ENCODE results near the gene CECR2.
"Not testable (repeated sequence)": the region's sequence is repeated elsewhere in the genome, so short reads cannot be mapped to it uniquely, and the experiment has no call there.

The CECR2 gene

DNA sequence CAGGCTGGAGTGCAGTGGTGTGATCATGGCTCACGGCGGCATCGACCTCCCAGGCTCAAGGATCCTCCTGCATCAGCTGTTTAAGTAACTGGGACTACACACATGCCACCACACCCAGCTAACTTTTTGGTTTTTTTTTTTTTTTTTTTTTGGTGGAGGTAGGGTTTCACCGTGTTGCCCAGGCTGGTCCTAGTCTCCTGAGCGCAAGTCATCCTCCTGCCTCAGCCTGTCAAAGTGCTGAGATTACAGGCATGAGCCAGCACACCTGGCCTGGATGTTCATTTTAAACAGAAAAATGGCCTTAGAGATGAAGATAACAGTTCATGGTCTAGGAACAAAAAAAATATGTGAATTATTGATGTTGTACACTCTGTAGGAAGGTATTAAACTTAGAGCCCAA is 180.4 kb downstream of the CECR2 start:
- peaks cover 64% of the 10 kb centered on the region for H3K36me3 ChIP-seq (ENCODE audit: insufficient read depth, insufficient read length, low read length)
- TF ChIP-seq ZNF274 (IDR thresholded peaks at IDR 0.05; ENCODE audit: low read depth, low read length) (no peak), SUZ12 (IDR thresholded peaks at IDR 0.05; ENCODE audit: extremely low read depth, insufficient read depth, insufficient read length) (no peak), YY1 (IDR thresholded peaks at IDR 0.05; ENCODE audit: insufficient read depth, insufficient read length) (no peak)
- no peak overlapping the region for H3K4me3 ChIP-seq (ENCODE audit: insufficient read length, low read depth)
- H3K9ac ChIP-seq (ENCODE audit: insufficient read length, low read depth), result no peak overlapping the region
- no peak for DNase-seq (ENCODE audit: low read depth, low spot score)
- no peaks in the 10 kb centered on the region for H3K4me1 ChIP-seq (ENCODE audit: insufficient read depth, insufficient read length)
- no peaks in the 10 kb centered on the region for H3K27me3 ChIP-seq (ENCODE audit: insufficient read depth, insufficient read length)
- H3K9me3 ChIP-seq (ENCODE audit: insufficient read depth, low read length), result no peaks in the 10 kb centered on the region

DNA sequence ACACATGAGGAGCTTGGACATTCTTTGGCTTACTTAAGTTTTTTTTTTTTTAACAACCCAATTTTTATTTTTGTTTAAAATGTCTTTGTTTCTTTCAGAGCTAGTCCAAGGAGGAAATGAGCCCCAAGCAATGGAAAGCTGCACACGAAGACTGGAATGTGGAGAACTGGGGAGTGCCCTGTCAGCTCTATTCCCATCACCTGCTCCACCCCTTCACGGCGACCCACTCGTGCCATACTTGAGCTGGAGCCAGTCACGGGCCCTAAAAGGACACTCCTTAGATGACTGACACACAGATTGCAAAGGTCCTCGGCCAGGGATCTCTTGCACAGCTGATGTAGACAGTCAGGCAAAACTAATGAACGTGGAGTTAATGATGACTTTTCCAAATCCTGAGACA is 183.5 kb downstream of the CECR2 start:
- H3K4me3 ChIP-seq (ENCODE audit: insufficient read length, low read depth), result no peak overlapping the region
- TF ChIP-seq ZNF274 (IDR thresholded peaks at IDR 0.05; ENCODE audit: low read depth, low read length) (no peak), YY1 (IDR thresholded peaks at IDR 0.05; ENCODE audit: insufficient read depth, insufficient read length) (no peak), SUZ12 (IDR thresholded peaks at IDR 0.05; ENCODE audit: extremely low read depth, insufficient read depth, insufficient read length) (no peak)
- no peaks in the 10 kb centered on the region for H3K9me3 ChIP-seq (ENCODE audit: insufficient read depth, low read length)
- no peak for DNase-seq (ENCODE audit: low read depth, low spot score)
- no peak overlapping the region for H3K9ac ChIP-seq (ENCODE audit: insufficient read length, low read depth)
- no peaks in the 10 kb centered on the region for H3K27me3 ChIP-seq (ENCODE audit: insufficient read depth, insufficient read length)
- no peaks in the 10 kb centered on the region for H3K4me1 ChIP-seq (ENCODE audit: insufficient read depth, insufficient read length)
- H3K36me3 ChIP-seq (ENCODE audit: insufficient read depth, insufficient read length, low read length), result peaks cover 76% of the 10 kb centered on the region

DNA sequence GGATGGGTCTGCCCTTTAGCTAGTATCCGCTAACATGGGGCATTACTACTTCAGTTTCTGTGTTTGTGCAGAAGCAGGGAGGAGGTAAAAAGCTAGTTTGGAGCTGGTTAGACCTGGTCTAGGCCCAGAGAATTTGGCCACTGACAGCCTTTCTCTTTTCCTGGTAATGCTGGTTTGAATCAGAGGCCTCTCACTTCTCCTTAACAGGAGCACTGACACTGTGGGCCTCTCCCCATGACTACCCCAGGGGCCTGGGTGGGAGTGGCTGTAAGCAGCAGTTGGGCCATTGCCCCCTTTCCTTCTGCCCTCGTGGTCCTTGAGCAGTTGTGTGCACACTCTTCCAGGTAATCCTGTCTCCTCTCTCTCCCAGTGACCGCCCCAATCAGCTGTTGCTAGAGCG is 185.6 kb downstream of the CECR2 start:
- Histone ChIP-seq H3K9ac (ENCODE audit: insufficient read length, low read depth) (no peak overlapping the region), H3K36me3 (ENCODE audit: insufficient read depth, insufficient read length, low read length) (peaks cover 60% of the 10 kb centered on the region), H3K4me3 (ENCODE audit: insufficient read length, low read depth) (no peak overlapping the region), H3K4me1 (ENCODE audit: insufficient read depth, insufficient read length) (no peaks in the 10 kb centered on the region), H3K27me3 (ENCODE audit: insufficient read depth, insufficient read length) (no peaks in the 10 kb centered on the region), H3K9me3 (ENCODE audit: insufficient read depth, low read length) (peaks cover 6% of the 10 kb centered on the region; the same call in 1 of the 2 replicates)
- DNase-seq (ENCODE audit: low read depth, low spot score), result no peak
- TF ChIP-seq SUZ12 (IDR thresholded peaks at IDR 0.05; ENCODE audit: extremely low read depth, insufficient read depth, insufficient read length), result no peak
- TF ChIP-seq ZNF274 (IDR thresholded peaks at IDR 0.05; ENCODE audit: low read depth, low read length), result no peak
- no peak for TF ChIP-seq YY1 (IDR thresholded peaks at IDR 0.05; ENCODE audit: insufficient read depth, insufficient read length)

DNA sequence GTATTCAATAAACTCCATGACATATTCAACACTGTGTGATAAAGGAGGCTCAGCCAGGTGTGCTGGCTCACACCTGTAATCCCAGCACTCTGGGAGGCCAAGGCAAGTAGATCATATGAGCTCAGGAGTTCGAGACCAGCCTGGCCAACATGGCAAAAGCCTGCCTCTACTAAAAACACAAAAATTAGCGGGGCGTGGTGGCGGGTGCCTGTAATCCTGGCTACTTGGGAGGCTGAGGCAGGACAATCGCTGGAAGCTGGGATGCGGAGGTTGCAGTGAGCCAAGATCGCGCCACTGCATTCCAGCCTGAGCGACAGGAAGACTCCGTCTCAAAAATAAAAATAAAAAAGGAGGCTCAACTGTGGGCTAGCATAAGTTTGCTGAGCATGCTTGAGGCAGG is 189.9 kb downstream of the CECR2 start:
- Histone ChIP-seq H3K36me3 (ENCODE audit: insufficient read depth, insufficient read length, low read length) (peaks cover 27% of the 10 kb centered on the region), H3K4me3 (ENCODE audit: insufficient read length, low read depth) (no peak overlapping the region), H3K27me3 (ENCODE audit: insufficient read depth, insufficient read length) (no peaks in the 10 kb centered on the region), H3K9ac (ENCODE audit: insufficient read length, low read depth) (no peak overlapping the region), H3K4me1 (ENCODE audit: insufficient read depth, insufficient read length) (peaks cover 5% of the 10 kb centered on the region), H3K9me3 (ENCODE audit: insufficient read depth, low read length) (peaks cover 12% of the 10 kb centered on the region; the same call in 1 of the 2 replicates)
- no peak for TF ChIP-seq SUZ12 (IDR thresholded peaks at IDR 0.05; ENCODE audit: extremely low read depth, insufficient read depth, insufficient read length)
- no peak for TF ChIP-seq YY1 (IDR thresholded peaks at IDR 0.05; ENCODE audit: insufficient read depth, insufficient read length)
- no peak for TF ChIP-seq ZNF274 (IDR thresholded peaks at IDR 0.05; ENCODE audit: low read depth, low read length)
- no peak for DNase-seq (ENCODE audit: low read depth, low spot score)

DNA sequence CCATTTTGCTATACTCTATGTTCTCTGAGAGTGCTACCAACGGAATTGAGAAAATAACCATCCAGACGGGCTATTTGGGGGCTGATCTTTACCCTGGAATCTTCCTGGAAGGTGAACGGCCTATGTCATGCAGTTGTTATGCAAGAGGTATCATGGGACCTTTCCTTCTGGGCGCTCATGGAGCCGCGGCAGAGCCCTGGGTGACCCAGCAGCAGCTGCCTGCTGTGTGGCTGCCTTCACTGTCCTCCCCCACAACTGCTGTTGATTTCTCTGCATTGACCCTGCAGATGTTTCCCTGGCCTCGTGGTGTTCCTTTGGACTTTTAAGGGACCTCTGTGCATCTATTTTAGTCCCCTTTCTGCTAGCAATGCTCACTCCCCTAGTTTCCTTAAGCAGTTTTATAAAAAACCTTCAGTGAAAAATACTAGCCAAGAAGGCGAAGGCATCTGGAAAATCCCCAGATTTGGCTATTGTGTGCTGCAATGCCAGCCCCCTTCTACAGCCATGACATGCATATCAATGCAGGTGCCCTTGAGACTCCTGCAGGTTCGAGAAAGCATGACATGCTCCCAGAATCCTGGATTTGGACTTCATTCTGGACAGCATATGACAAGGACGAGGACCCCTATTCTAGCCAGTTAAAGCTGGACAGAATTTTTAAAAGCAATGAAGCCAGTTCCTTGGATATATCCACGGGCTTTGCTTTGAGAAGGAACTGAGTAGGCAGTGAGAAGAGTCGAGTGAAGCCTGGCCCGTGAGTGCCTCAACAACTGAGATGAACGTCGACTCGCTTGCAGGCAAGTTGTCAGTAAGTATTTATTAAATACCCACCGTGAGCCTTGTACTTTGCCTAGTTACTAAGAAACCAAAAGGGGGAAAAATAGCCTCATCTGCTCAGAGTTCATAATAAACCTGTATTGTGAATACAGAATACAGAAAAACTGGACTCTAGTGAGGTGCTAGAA is 193.9 kb downstream of the CECR2 start, which contains the start of gene SLC25A18:
Gene SLC25A18 (plus strand): TSS at position 593 of the 965 bp plus-strand sequence. CDS start 16,447 bp downstream, outside the sequence.
- H3K27me3 ChIP-seq (ENCODE audit: insufficient read depth, insufficient read length), result no peaks in the 10 kb centered on the region
- H3K9ac ChIP-seq (ENCODE audit: insufficient read length, low read depth), result peak within 1 kb of the TSS; percentile 36
- no peak for DNase-seq (ENCODE audit: low read depth, low spot score)
- H3K9me3 ChIP-seq (ENCODE audit: insufficient read depth, low read length), result peaks cover 12% of the 10 kb centered on the region; the same call in 1 of the 2 replicates
- no peak for TF ChIP-seq SUZ12 (IDR thresholded peaks at IDR 0.05; ENCODE audit: extremely low read depth, insufficient read depth, insufficient read length)
- no peak for TF ChIP-seq ZNF274 (IDR thresholded peaks at IDR 0.05; ENCODE audit: low read depth, low read length)
- TF ChIP-seq YY1 (IDR thresholded peaks at IDR 0.05; ENCODE audit: insufficient read depth, insufficient read length), result no peak
- peaks cover 5% of the 10 kb centered on the region for H3K4me1 ChIP-seq (ENCODE audit: insufficient read depth, insufficient read length)
- peaks cover 2% of the 10 kb centered on the region for H3K36me3 ChIP-seq (ENCODE audit: insufficient read depth, insufficient read length, low read length)
- H3K4me3 ChIP-seq (ENCODE audit: insufficient read length, low read depth), result no peak within 1 kb of the TSS

DNA sequence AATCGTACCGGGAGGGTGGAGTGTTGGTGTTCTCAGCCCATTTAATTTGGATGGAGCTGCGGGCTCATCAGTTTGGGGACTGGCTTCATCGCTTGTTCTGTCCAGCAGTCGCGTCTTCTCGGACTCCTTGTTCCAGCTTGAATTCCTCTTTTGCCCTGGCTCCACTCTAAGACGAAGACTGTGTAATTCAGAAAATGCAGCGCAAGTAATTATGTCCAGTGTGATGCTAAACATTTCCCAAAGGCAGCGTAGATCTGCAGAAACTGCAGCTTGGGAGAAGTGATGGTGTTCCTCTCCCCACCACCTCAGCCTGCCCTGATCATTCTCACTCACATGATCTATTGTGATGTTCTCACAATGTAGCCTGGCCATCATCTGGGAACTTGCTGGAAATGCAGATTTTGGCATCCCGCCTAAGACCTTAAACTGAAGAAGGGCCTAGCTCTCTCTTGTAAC is 194.7 kb downstream of the CECR2 start:
- no peak for TF ChIP-seq ZNF274 (IDR thresholded peaks at IDR 0.05; ENCODE audit: low read depth, low read length)
- TF ChIP-seq SUZ12 (IDR thresholded peaks at IDR 0.05; ENCODE audit: extremely low read depth, insufficient read depth, insufficient read length), result no peak
- no peak for TF ChIP-seq YY1 (IDR thresholded peaks at IDR 0.05; ENCODE audit: insufficient read depth, insufficient read length)
- Histone ChIP-seq H3K9ac (ENCODE audit: insufficient read length, low read depth) (peak overlapping the region; percentile 36), H3K4me1 (ENCODE audit: insufficient read depth, insufficient read length) (peaks cover 5% of the 10 kb centered on the region), H3K9me3 (ENCODE audit: insufficient read depth, low read length) (peaks cover 12% of the 10 kb centered on the region; the same call in 1 of the 2 replicates), H3K36me3 (ENCODE audit: insufficient read depth, insufficient read length, low read length) (no peaks in the 10 kb centered on the region), H3K4me3 (ENCODE audit: insufficient read length, low read depth) (no peak overlapping the region), H3K27me3 (ENCODE audit: insufficient read depth, insufficient read length) (no peaks in the 10 kb centered on the region)
- DNase-seq (ENCODE audit: low read depth, low spot score), result no peak

DNA sequence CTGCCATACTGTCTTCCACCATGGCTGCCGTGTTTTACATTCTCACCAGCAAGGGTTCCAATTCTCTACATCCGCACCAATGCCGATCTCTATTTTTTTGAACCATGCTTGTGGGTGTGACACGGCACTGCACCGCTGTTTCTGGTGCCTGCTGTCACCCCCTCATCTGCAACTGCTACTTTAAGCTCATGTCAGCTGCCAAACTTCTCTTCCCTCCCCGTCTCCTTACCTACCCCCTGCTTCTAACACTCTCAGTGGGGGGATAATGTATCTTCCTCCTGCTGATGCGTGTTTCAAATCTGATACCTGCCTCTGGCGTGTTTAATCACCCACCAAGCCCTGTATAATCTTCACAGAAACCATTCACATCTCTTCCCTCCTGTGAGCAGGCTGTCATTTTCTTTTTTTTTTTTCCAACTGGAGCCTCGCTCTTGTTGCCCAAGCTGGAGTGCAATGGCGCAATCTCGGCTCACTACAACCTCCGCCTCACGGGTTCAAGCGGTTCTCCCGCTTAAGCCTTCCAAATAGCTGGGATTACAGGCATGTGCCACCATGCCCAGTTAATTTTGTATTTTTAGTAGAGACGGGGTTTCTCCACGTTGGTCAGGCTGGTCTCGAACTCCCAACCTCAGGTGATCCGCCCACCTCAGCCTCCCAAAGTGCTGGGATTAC is 196.9 kb downstream of the CECR2 start:
- not testable (repeated sequence) for H3K36me3 ChIP-seq (ENCODE audit: insufficient read depth, insufficient read length, low read length); DNase-seq (ENCODE audit: low read depth, low spot score); H3K4me3 ChIP-seq (ENCODE audit: insufficient read length, low read depth); H3K9me3 ChIP-seq (ENCODE audit: insufficient read depth, low read length); H3K27me3 ChIP-seq (ENCODE audit: insufficient read depth, insufficient read length); H3K9ac ChIP-seq (ENCODE audit: insufficient read length, low read depth)
- peaks cover 13% of the 10 kb centered on the region for H3K4me1 ChIP-seq (ENCODE audit: insufficient read depth, insufficient read length)
